Keratinocyte (primary cell): ENCODE results near the gene ANXA2R. TPM values are rescaled to one million over a fixed set of nuclear protein-coding genes. Genes with fewer than 3 reads are reported as not detected.

Experiments used
- DNase-seq: peaks from one replicate; pipeline ENCODE4 v3.0.0-alpha.2; 2011; ENCODE audit warnings: low read depth, missing footprints, low spot score
- FAIRE-seq: peaks from 2 replicates; lab custom pipeline; 2011; peaks lifted over from hg19 to GRCh38; lab: Jason Lieb, UNC
- H2AFZ ChIP-seq: 2 replicates; pipeline ENCODE4 v1.6.0; 2012; ENCODE audit warnings: low read length, control low read depth, inconsistent platforms; ENCODE audit not compliant: control insufficient read depth
- H3K27ac ChIP-seq: 2 replicates; pipeline ENCODE4 v1.5.1; 2011; ENCODE audit warnings: low read length; ENCODE audit not compliant: control insufficient read depth, insufficient read depth
- H3K27me3 ChIP-seq: 3 replicates; pipeline ENCODE4 v1.6.0; 2011; ENCODE audit warnings: low read length; ENCODE audit not compliant: control insufficient read depth, insufficient read depth; ENCODE audit errors: extremely low read depth
- H3K36me3 ChIP-seq, 2 experiments: 2 replicates in 1 of 2; 3 replicates in 1 of 2; pipeline ENCODE4 v1.5.1; 2011; ENCODE audit warnings: low read length in 2 of 2, mild to moderate bottlenecking in 1 of 2; ENCODE audit not compliant: control insufficient read depth in 2 of 2, insufficient read depth in 2 of 2; ENCODE audit errors: extremely low read depth in 1 of 2
- H3K4me1 ChIP-seq: 3 replicates; pipeline ENCODE4 v1.5.1; 2011; ENCODE audit warnings: low read length; ENCODE audit not compliant: control insufficient read depth, insufficient read depth; ENCODE audit errors: extremely low read depth
- H3K4me2 ChIP-seq: 3 replicates; pipeline ENCODE4 v1.6.0; 2011; ENCODE audit warnings: low read depth, low read length; ENCODE audit not compliant: control insufficient read depth, insufficient read depth; ENCODE audit errors: extremely low read depth
- H3K4me3 ChIP-seq, 3 experiments: fragments of 200-600 bp in 1 of 3; sonication (generic) in 1 of 3; 2 replicates in 2 of 3; 3 replicates in 1 of 3; pipeline ENCODE4 v1.5.1; 2011 to 2016; ENCODE audit warnings: low read length in 3 of 3, mild to moderate bottlenecking in 3 of 3, control low read depth in 2 of 3, inconsistent platforms in 1 of 3, low read depth in 1 of 3, mixed read lengths in 1 of 3, mixed run types in 1 of 3, moderate library complexity in 1 of 3; ENCODE audit not compliant: control insufficient read depth in 2 of 3, insufficient read depth in 2 of 3; ENCODE audit errors: extremely low read depth in 1 of 3
- H3K79me2 ChIP-seq: 2 replicates; pipeline ENCODE4 v1.6.0; 2012; ENCODE audit warnings: low read length; ENCODE audit not compliant: control insufficient read depth, insufficient read depth
- H3K9ac ChIP-seq: 3 replicates; pipeline ENCODE4 v1.6.0; 2011; ENCODE audit warnings: low read length; ENCODE audit not compliant: control insufficient read depth, insufficient read depth; ENCODE audit errors: extremely low read depth
- H3K9me1 ChIP-seq: 3 replicates; pipeline ENCODE4 v1.6.0; 2011; ENCODE audit warnings: low read length; ENCODE audit not compliant: control insufficient read depth, insufficient read depth; ENCODE audit errors: extremely low read depth
- H3K9me3 ChIP-seq: 2 replicates; pipeline ENCODE4 v1.5.1; 2012; ENCODE audit warnings: low read depth, low read length; ENCODE audit not compliant: control insufficient read depth
- H4K20me1 ChIP-seq: 3 replicates; pipeline ENCODE4 v1.6.0; 2011; ENCODE audit warnings: low read length; ENCODE audit not compliant: control insufficient read depth, insufficient read depth; ENCODE audit errors: extremely low read depth
- CTCF ChIP-seq, 3 experiments: IDR thresholded peaks in 1 of 3; conservative IDR thresholded peaks in 1 of 3; optimal IDR thresholded peaks in 1 of 3; 2 replicates in 2 of 3; 3 replicates in 1 of 3; pipeline versions ENCODE3 to v1.5.1; 2011; ENCODE audit warnings: low read length in 3 of 3, mild to moderate bottlenecking in 3 of 3, moderate library complexity in 2 of 3, control low read depth in 1 of 3, inconsistent platforms in 1 of 3; ENCODE audit not compliant: insufficient read depth in 2 of 3; ENCODE audit errors: extremely low read depth in 1 of 3
- EZH2 ChIP-seq: IDR thresholded peaks from one replicate; pipeline ENCODE4 v1.6.1; 2012; ENCODE audit warnings: inconsistent platforms, mild to moderate bottlenecking, low read length, moderate library complexity
- dilution Hi-C: fragments of 300-500 bp; cut with MboI; formaldehyde crosslinking; loops from one replicate; pipeline ENCODE4 v1.7.0; 2020; ENCODE audit warnings: low sequenced_read_pairs; ENCODE audit not compliant: extremely low pct_ligation_motif_present
- polyA plus RNA-seq, 5 experiments: library from polyadenylated mRNA; depleted of rRNA in 3 of 5; stranded (reverse) in 3 of 5; stranded (forward) in 1 of 5; unstranded in 1 of 5; fragments of >200 nt; gene quantifications; 1 replicate in 1 of 5; 2 replicates in 3 of 5; 3 replicates in 1 of 5; pipeline versions ENCODE4 v1.2.1 to v1.2.3, GENCODE V29; 2011 to 2012; ENCODE audit warnings: missing spikeins in 2 of 5, low read depth in 1 of 5, low replicate concordance in 1 of 5

Gene ANXA2R
- polyA plus RNA-seq, 1 donor (not counting 4 experiments of a cell fraction or from before 2014, with no cell fraction given): 0.17 TPM

- H3K9me3 ChIP-seq: no peaks in the 10 kb centered on the region
- dilution Hi-C loops: no loop called here
- peak overlapping the region; percentile 81 for H2AFZ ChIP-seq
- peak overlapping the region in 1 of 3 experiments; percentile 77 for H3K4me3 ChIP-seq
- peak overlapping the region; percentile 88 for H3K4me2 ChIP-seq
- peaks cover 26% of the 10 kb centered on the region for H3K4me1 ChIP-seq
- no peaks in the 10 kb centered on the region for H4K20me1 ChIP-seq
- no peak for TF ChIP-seq CTCF (optimal IDR thresholded peaks at IDR 0.05 in 1 of 3, IDR thresholded peaks at IDR 0.05 in 1 of 3, conservative IDR thresholded peaks at IDR 0.05 in 1 of 3; ENCODE audit: extremely low read depth in 1 of 3, insufficient read depth in 2 of 3, low read length in 3 of 3)
- H3K9me1 ChIP-seq: no peaks in the 10 kb centered on the region
- no peak for FAIRE-seq
- H3K79me2 ChIP-seq: no peaks in the 10 kb centered on the region
- H3K27ac ChIP-seq: peak overlapping the region; percentile 79
- H3K9ac ChIP-seq: peak overlapping the region; percentile 76
- no peak for DNase-seq
- H3K36me3 ChIP-seq: no peaks in the 10 kb centered on the region
- no peaks in the 10 kb centered on the region for H3K27me3 ChIP-seq
Measured at GRCh38 chr5:43006424-43007202, 33.5 kb downstream of the ANXA2R start.

- Histone ChIP-seq H3K27ac (no peak overlapping the region), H3K9me3 (no peaks in the 10 kb centered on the region), H3K79me2 (no peaks in the 10 kb centered on the region), H3K4me1 (peaks cover 37% of the 10 kb centered on the region), H3K27me3 (no peaks in the 10 kb centered on the region), H3K36me3 (no peaks in the 10 kb centered on the region), H3K9ac (no peak overlapping the region), H2AFZ (no peak overlapping the region), H3K9me1 (no peaks in the 10 kb centered on the region), H3K4me2 (no peak overlapping the region), H4K20me1 (no peaks in the 10 kb centered on the region), H3K4me3 (no peak overlapping the region)
- DNase-seq (no peak), FAIRE-seq (no peak)
- dilution Hi-C loops: no loop called here
- TF ChIP-seq CTCF (optimal IDR thresholded peaks at IDR 0.05 in 1 of 3, IDR thresholded peaks at IDR 0.05 in 1 of 3, conservative IDR thresholded peaks at IDR 0.05 in 1 of 3; ENCODE audit: extremely low read depth in 1 of 3, insufficient read depth in 2 of 3, low read length in 3 of 3): no peak
- no peak for TF ChIP-seq EZH2
Measured at GRCh38 chr5:43005031-43005430, 35.1 kb downstream of the ANXA2R start.
